HCEC 1CT (cell line): ENCODE results near the gene FAM110C.
"Not testable (repeated sequence)": the region's sequence is repeated elsewhere in the genome, so short reads cannot be mapped to it uniquely, and the experiment has no call there.

Experiments used
- DNase-seq: peaks from one replicate; pipeline ENCODE4 v3.0.0-alpha.2; 2017

FAM110C gene

GRCh38 chr2:40465-40864 lies 5.8 kb downstream of the FAM110C start:
- DNase-seq: no peak

GRCh38 chr2:38155-38554 lies 8.2 kb downstream of the FAM110C start:
- no peak for DNase-seq

GRCh38 chr2:36318-36717 lies 10.0 kb downstream of the FAM110C start:
- DNase-seq: no peak

- DNase-seq: no peak
These were observed 10.5 kb downstream of the FAM110C start for GRCh38 chr2:35852-36251.

- DNase-seq: no peak
These were observed 12.7 kb downstream of the FAM110C start for GRCh38 chr2:33620-34019.

DNA sequence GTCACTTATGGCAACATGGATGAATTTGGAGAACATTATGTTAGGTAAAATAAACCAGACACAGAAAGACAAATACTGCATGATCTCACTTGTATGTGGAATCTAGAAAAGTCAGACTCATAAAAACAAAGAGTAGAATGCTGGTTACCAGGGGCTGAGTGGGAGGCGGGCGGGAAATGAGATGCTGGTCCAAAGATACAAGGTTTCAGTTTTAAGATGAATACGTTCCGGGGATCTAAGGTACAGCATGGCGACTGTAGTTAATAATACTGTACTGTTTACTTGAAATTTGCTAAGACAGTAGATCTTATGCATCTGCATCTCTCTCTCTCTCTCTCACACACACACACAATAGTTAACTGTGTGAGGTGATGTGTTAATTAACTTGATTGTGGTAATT lies 14.2 kb downstream of the FAM110C start:
- DNase-seq: no peak

DNA sequence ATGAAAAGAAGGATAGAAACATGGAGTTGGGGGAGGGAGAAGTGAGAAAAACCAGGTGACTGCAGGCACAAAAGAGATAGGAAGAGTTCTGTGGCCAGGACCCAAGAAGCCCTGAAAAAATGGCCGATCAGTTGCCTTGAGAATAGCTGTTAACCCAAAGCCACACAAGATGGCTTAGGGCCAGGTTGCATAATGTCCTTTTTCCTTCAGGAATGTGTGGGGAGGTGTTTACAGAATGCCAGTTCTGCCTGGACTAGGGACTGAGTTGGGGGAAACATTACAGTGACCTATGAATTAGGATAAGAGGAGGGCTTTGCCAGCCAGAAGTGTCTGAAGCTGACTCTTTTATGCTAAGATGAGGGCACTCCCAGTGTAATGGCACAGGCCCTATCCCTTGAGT lies 17.1 kb downstream of the FAM110C start:
- no peak for DNase-seq

DNA sequence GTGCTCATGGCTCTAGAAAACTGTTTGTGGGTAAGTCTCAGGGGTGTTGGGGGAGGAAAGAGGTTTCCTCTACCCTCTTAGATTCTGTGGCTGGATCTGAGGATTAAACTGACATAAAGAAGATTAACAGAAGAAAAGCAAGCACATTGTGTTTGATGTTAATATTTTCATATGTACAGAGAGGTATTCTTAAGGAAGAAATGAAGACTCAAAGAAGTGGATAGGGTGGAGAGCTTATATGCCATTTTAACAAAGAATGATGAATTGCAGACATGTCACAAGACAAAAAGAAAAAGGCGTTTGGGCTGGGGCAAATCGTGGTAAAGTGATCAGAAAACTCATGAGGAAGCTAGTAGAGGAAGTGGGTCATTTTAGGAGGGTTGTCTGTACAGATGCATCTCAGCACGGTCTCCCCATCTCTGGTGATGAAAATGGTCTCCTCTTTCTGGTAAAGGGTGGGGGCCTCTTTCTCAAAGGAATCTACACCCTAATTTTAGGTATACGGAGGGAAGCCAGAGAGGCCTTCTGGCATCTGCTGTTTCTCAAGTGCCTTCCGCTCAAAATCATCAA lies 17.8 kb downstream of the FAM110C start:
- no peak for DNase-seq

GRCh38 chr2:26891-27290 lies 19.4 kb downstream of the FAM110C start:
- DNase-seq: no peak

DNA sequence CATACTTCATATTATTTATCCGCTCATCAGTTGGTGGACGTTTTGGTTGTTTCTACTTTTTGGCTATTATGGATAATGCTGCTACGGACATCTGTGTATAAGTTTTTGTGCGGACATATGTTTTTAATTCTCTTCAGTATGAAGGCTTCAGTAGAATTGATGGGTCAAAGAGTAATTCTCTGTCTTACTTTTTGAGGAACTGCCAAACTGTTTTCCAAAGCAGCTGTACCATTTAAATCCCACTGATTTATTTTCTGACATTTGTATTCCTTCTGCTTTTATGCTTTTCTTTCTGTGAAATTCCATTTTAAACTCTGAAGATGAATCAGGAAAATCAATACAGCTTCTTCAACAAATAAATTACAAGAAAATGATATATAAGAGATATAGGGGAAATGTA lies 20.8 kb downstream of the FAM110C start:
- no peak for DNase-seq

DNA sequence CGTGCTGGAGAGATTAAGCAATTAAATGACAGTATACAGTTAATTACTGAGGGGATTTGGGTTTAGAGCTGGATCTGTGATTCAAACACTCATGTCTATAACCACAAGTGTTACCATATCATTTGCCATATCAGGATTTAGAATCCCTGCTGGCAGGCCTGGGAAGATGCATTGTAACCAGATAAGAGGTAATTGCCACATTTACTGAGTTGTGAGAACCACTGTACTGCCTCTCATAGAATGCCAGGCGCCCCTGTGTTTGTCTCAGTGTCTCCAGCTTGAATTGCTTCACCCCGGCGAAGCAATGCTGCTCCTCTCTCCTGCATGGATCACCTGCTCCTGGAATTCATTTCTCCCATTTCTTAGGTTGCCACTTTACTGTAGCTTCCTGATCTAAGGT lies 21.7 kb downstream of the FAM110C start:
- not testable (repeated sequence) for DNase-seq

- no peak for DNase-seq
These were observed 22.2 kb downstream of the FAM110C start for GRCh38 chr2:24107-24506.

- DNase-seq: no peak
These were observed 23.0 kb downstream of the FAM110C start for GRCh38 chr2:23283-23682.

DNA sequence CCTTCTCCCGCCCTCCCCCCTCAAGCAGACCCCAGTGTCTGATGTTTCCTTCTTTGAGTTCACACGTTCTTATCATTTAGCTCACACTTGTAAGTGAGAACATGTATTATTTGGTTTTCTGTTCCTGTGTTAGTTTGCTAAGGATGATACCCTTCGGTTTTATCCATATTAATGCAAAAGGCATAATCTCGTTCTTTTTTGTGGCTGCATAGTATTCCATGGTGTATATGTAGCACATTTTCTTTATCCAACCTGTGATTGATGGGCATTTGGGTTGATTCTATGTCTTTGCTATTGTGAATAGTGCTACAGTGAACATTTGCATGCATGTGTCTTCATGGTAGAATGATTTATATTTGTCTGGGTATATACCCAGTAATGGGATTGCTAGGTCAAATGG lies 24.1 kb downstream of the FAM110C start:
- DNase-seq: not testable (repeated sequence)

DNA sequence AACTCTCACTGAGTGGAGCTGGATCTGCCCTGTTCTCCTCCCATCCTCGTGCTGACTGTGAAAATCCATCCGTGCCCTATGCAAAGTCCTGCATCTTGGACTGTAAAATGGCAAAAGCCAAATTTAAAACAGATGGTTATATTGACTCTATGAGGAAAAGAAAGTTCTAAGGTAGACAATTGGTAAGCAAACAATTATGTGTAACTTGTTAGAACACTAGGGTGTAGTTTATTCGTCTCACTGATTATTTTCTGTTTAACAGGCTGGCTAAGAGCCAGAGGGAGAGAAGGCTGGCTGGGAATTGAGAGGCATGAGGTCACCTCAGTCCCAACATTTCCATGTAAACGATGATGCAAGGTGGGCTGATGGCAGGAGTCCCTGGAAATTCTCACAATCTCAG lies 26.0 kb downstream of the FAM110C start:
- not testable (repeated sequence) for DNase-seq

GRCh38 chr2:19505-19904 lies 26.8 kb downstream of the FAM110C start:
- no peak for DNase-seq

DNA sequence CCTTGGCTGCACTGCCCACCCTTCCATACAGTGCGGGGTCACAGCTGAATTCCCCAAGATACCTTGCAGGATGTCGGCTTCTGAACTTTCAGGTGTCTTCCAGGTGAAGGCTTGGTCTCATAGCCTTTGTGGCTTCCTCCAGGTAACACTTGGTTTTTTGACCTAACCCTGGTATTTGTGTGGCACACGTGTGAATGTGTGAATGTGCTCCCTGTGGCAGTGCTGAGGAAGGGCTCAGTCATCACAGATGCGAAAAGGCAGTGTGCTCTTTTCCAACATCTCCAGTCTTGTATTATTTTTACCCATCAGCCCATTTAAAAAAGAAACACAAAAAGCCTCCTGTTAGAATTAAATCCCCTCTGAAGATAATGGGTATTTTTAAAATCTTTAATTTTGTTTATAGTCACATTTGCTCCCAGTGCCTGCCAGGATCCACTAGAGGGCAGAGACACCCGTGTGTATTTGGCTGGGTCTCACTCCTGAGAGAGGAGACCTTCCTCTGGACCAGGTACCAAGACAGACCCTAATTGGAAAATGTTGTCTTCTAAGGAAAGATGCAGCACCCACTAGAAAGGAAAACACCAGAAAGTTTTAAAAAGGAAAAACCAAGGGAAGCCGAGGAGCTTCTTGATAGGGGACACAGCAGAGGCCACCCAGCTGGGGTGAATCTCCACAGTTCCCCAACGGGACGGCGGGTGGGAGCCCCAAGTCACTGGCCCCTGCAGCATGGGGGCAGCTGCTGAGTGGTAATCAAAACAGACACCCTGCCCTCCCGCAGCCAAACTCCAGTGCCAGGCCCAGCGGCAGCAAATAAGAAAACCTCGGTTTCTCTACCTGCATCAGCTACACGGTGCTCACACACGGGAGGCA lies 27.7 kb downstream of the FAM110C start:
- no peak for DNase-seq

DNA sequence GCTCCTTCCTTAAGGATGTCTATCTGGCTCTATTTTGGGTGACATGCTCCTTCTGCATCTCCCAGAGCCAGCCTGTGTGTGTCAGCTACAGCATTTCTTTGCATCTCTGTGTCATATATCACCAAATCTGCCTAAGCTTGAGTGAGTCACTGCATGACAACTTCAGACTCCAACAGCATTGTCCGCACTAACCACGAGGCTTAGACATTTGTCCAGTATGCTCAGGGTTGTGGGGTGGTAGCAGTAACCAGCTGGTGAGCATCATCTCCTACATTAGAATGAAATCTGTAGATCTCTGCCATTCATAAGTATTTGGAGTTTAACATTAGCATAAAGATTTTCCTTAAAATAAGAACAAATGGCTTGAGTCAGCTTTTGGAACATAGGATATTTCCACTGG lies 30.4 kb downstream of the FAM110C start:
- not testable (repeated sequence) for DNase-seq

- no peak for DNase-seq
These were observed 34.9 kb downstream of the FAM110C start for GRCh38 chr2:11248-11941.

- DNase-seq: no peak
These were observed 36.0 kb downstream of the FAM110C start for GRCh38 chr2:10222-10875.
